ENCODE results near the gene PKN3.

Gene PKN3

DNA sequence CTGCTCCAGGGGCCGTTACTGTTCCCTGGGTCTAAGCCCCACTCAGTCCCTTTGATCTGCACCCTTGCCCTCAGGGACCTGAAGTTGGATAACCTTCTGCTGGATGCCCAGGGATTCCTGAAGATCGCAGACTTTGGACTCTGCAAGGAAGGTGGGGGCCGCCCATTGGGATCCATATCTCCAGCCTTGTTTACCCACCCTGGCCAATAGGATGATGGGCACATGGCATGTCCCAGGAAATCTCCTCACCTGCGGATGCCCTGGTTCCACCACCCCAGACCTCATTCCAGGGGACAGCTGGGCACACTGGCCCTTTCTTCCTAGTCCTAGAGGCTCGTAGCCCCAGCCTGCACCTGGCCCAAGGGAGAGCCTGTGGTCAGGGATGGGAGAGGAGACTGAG is 16.2 kb downstream of the PKN3 start:
- DNase-seq = no peak

DNA sequence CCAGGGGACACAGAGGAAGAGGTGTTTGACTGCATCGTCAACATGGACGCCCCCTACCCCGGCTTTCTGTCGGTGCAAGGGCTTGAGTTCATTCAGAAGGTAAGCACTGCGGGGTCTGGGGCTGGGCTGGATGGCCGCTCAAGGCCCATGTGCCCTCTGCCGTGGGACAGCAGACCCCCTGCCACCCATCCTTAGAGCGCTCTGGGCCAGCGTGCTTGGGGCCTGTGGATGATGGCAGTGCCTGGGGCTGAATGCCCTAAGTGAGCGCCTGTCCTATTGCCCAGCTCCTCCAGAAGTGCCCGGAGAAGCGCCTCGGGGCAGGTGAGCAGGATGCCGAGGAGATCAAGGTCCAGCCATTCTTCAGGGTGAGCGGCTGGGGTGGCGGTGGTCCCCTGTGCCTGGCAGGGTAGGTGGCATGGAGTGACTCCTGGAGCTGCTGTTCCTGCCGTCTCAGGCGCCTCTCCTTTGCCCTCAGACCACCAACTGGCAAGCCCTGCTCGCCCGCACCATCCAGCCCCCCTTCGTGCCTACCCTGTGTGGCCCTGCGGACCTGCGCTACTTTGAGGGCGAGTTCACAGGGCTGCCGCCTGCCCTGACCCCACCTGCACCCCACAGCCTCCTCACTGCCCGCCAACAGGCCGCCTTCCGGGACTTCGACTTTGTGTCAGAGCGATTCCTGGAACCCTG is 17.8 kb downstream of the PKN3 start:
- DNase-seq = no peak

DNA sequence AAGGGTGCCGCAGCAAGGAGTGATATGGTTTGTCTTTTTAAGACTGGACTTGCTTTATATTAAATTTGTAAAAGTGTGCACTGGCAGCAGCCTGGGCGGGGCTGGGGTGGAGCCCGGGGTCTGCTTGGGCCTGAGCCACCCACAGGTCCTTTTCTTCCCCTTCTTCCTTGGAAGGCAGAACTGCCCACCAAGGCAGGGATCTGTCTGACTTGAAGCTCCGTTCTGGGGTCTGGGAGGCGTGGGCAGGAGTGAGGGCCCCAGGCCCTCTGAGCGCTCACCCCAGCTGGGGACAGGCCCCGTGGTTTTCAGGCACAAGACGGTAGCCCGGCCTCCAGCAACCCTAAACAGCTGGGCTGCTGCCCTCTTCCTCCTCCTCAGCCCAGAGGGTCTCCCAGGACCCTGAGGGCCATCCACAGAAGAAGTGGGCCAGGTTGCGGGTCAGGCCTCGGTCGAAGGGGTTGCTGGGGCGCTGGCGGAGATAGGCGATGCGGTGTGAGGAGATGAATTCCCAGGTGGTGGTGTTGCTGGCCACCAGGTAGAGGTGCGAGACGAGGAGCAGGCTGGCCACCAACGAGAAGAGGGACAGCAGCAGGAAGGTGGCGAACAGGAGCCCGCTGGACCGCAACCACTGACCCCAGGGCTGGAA is 18.7 kb downstream of the PKN3 start:
- DNase-seq = no peak

DNA sequence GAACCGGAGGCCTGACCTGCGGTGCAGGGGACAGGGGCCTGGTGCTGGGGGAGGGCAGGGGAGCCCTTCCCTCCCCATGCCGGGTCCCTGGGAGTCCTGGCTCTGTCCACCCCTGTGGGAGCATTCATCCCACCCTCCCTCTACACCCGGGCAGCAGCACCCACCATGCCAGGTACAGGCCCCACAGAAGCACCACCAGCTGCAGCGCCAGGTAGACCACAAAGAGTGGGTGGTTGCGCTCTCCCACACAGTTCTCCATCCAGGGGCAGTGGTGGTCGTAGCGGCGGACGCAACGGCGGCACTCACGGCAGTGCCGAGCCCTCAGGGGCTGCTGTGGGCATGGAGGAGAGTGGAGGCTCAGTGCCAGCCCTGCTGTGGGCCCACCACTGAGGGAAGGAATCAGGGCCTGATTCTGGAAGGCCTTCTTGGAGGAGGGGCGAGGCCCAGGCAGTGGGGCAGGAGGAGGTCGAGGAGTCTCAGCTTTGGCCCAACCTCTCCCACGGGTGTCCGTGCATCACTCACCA is 19.2 kb downstream of the PKN3 start:
- no peak for DNase-seq

DNA sequence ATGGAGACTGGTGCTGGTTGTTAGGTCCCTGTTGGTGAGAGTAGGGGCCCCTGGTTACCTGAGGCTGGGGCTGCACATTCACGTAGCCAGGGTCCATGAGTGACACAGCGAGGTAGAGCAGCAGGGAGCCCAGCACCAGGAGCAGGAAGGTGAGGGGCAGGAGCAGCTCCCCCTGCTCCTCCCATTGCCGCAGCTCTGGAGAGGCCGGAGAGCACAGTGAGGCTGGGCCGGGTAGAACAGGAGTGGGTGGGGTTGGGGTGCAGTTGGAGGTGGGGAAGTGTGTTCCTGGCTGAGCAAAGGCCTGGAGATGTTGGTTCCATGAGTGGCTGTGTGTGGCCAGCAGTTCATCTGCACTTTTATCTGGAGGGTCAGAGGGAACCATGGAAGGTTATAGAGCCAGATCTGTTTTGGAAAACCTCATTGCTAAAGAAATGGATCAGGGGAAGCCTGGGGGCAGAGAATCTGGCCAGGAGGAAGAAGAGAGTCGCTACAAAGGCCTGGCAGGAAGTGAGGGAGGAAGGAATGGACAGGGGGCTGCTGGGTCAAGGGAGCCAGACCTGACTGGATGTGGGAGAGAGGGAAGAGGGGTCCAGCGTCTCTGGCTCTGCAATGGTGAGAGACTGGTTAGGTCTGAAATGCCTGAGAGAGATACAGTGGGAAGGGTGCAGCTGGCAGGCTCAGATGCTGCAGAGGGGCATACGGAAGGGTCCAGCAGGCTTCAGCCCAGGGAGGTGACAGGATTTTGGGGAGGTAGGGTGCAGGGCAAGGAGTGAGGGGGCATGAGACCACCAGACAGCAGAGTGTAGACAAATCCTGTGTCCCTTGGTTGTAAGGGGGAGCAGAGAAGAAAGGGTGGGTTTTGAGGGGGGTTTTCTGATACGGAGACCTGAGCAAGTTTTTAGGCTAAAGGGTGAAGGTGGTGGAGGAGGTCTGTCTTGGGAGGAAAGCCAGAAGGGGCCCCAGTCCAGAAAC is 20.4 kb downstream of the PKN3 start:
- no peak for DNase-seq

DNA sequence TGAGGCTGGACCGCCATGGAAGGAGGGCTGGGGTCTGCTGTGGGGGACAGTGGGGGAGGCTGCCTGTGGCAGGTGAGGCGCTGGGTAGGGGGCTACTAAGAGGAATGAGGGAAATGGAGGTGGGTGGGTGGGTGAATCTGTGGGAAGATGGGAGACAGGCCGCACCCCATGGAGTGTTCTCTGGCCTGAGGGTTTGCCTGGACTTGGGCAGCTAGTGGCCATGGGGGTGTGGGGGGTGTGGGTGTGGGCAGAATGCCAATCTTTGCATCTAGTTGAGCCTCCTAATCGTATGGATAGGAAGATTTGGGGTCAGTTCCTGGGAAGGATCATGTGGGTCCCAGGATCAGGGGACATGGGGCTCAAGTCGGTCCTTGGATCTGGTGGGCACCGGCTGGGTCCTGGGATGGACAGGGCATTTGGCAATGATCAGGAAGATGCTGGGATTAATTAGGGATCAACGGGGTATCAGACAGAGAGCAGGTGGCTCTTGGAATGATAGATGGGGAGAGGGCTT is 21.1 kb downstream of the PKN3 start:
- DNase-seq = no peak

DNA sequence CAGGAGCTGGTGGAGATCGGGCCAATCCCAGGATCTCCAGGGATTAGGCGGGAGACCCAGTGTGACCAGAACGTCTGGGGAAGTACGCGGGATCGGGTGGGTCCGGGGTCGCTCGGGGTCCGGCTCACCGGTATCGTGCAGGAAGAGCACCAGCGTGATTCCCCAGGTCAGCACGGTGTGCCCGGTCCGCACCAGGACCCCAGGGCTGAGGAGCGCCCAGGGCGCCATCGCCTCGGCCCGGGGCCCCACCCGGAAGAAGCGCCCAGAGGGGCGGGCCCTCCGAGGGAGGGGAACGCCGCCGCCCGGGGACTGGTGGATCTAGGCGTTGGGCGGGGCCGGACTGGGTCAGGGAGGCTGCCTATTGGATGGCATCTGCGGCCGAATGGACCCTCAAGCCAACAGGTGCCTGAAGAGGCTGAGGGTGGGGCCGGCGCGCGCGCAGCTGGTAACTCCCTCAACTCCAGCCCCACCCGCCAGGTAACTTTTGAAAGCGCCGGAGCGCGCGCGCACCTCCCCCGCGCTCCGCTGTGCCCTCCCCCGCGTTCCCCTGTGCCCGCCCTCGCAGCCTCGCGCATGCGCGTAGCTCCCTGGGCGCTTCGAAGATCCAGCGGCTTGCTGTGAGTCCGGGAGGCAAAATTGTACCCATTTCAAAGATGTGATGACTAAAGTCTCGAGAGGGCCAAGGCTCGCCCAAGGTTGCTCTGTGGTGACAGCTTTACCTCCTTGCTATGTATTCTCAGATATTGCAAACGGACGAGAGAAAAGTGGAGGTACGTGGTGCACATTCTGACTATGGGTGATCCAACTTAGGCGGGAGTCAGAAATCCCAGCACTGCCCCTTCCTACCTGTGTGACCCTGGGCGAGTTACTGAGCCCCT is 21.8 kb downstream of the PKN3 start, which contains the start of gene ZDHHC12:
Gene ZDHHC12, minus strand, starts transcription at position 262 of the 878 bp plus-strand sequence. Its CDS starts 34 bp downstream, at position 228.
- peak; percentile 93 for DNase-seq

DNA sequence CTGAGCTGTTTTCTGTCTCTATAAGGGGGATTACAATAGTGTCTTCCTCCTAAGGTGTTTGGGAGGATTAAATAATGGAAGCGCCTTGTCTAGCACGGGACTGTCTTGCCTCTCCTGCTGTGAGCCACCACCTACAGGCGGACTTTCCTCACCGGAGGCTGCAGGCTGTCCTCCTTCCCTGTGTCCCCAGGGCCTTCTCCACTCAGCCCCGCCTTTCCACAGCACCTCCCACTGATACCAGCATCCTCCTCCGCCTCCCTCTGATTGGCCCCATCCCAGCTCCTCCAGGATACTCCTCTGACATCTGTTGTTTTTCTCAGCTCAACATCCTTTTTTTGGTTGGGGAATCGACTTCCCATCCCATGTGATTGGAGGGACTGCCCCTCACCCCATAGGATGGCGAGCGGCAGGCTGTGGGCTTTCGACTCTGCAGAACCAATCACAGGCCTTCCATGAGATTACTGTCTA is 22.5 kb downstream of the PKN3 start:
- peak; percentile 63 for DNase-seq

DNA sequence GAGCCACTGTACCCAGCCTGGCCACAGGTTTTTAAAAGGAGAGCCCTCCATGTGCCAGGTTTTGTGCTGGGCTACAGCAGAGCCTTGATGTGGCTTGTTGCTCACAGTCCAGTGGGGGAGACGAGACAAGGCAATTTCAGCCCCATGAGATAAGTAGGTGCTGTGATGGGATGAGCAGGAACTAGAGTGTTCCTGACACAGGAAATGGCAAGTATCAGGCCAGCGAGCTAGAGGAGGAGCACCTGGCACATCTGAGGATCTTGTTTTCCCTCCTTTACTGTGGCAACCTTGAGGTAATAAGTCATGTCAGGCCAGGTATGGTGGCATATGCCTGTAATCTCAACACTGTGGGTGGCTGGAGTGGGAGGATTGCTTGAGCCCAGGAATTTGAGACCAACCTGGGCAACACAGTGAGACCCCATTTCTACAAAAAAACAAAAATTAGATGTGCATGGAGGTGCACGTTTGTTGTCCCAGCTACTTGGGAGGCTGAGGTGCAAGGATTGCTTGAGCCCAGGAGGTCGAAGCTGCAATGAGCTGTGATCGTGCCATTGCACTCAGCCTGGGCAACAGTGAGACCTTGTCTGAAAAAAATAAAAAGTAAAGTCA is 25.4 kb downstream of the PKN3 start:
- no peak for DNase-seq

DNA sequence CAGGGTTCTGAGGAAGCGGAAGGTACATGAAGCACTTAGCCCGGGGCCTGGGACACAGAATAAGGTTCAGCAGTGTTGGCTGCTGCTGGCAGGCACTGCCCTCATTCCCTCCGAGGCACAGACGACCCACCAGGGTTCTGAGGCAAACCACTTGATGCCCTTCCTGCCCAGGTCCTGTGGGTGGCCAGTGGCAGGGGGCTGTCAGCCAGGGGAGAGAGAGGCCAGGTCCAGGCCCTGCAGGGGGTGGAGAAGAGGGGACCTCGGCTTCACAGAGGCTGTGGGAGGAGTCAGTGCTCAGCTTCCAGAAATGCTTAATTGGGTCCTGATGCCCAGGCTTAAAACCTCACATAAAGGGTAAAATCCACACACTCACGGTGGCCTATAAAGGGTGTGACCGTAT is 26.0 kb downstream of the PKN3 start:
- DNase-seq = no peak

DNA sequence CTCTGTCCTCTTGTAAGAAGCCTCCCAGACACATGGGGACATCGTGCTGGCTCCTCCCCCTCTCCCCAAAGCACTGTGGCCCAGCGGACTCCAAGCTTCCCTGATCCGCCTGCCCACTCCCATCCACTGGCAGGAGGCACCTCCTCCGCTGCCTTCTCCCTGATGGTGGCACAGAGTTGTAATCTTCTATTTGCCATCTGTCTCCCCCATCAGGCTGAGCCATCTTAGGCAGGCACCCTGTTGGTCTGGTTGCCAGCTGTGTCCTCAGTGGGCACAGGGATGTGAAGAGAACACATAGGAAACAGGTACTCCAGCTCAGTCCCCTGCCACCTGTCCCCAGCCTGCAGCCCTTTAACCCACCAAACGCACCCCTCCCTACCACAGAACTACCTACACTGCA is 27.0 kb downstream of the PKN3 start:
- no peak for DNase-seq

DNA sequence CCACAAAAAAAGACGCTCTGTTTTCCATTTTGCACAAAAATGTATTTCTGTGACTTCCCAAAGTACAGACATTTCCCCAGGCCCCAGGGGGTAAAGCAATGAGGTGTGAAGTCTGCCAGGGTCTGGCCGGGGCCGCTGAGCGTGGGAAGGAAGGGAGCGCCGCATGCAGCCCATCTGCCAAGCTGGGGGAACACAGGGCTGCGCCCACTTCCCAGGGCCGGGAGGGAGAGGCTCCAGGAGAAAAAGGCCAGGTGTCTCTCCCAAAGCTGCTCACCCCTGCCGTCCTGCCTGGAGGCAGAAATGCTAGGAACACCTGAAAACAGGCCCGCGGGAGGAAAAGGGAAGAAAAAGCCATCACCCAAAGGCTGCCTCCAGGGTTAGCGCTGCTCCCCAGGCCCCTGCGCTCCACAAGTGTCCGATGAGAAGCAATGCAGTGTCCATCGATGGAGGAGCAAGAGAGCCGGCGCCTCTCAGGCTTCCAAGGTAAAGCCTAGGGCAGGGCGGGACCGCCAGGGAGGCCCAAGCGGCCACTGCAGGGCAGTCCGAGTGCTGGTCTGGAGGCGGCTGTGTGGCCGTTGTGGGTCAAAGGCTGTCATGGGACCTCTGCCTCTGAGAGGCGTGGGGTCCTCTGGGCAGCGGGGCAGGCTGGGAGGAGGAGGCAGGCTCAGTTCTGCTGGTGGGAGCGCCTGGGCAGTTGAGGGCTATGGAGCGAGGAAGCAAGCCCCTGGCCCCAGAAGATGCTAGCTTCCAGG is 27.6 kb downstream of the PKN3 start:
- DNase-seq = no peak

DNA sequence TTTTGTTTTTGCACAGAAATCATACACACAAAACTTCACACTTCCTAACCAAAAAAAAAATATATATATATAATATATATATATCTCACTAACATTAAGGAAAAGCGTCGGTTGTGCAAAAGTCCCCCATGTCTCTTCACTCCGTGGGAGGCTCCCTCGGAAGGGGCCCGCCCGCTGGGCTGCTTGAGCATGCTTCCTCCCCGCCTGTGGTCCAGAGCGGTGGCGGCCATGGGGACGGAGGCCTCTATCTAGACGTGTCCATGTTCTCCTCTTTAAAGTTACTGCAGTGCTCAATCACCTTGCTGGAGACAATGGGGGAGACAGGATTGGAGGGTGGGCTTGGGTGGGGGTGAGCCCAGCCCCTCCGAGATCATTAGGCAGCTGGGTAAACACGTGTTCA is 28.8 kb downstream of the PKN3 start:
- no peak for DNase-seq

DNA sequence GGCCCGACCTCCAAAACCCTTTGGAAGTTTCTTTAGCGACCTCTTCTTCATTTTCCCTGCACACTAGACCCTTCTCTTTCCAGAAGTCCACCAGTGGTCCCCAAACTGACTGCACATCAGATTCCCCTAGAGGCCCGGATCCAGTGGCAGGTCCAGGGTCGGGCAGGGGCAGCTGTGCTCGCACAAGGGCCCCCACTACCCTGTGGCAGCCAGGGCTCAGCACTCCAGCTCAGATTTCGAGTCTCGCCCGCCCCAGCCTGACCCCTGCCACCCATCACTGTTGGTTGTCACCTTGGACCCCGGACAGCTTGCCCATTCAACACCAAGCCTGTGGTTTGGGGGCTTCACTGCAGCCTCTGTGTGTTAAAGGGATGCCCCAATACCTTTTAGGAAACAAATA is 29.4 kb downstream of the PKN3 start:
- DNase-seq = no peak

DNA sequence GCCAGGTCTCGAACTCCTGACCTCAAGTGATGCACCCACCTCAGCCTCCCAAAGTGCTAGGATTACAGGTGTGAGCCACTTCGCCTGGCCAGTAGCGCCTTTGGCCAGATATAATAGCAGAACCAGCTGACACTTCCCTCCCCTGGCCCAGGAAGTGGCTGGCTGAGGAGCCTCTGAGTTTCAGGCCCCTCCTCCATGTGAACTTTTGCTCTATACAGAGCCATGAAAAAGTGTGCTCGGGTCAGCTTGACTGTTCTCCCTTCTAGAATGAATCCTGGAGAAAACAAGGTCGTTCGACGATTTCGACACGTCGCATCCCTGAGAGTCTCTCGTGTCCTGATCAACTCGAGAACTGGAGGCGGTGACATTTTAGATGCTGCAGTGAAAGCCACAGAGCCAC is 30.3 kb downstream of the PKN3 start:
- DNase-seq = no peak

DNA sequence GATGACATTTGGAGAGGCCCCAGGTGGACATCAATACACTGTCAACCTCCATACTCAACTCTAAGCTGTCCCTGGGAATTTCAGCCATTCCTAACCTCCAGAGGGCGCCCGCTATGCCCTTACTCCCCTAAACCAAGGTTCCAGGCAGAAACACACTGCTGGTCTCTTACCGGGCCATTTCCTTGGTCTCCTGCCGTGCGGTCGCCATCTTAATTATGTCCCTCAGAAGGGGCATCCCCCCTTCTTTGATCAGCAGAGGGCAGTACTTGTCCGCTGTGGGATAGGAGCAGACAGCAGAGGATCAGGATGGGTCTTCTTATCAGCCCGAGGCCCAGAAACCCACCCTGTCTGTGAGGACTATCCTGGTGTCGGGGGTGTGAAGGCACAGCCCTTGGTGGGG is 31.0 kb downstream of the PKN3 start:
- peak; percentile 18 for DNase-seq

DNA sequence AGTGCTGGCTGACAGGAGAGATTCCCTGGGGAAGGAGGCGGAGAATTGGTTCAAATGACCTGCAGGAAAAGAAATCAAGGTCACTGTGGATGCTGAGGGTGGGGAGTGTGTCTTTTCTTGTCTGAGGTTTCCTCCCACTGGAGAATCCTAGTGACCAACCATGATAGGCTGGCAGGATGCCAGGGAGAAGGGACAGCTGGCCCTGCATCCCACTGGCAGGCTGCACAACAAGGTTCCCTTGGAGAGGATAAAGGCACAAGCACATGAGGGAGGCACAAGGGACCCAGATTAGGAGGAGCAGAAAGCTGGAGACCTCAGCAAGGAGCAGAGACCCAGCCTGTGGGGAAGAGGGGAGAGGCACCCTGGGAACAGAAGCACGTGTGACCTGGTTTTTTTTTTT is 33.1 kb downstream of the PKN3 start:
- DNase-seq = no peak

DNA sequence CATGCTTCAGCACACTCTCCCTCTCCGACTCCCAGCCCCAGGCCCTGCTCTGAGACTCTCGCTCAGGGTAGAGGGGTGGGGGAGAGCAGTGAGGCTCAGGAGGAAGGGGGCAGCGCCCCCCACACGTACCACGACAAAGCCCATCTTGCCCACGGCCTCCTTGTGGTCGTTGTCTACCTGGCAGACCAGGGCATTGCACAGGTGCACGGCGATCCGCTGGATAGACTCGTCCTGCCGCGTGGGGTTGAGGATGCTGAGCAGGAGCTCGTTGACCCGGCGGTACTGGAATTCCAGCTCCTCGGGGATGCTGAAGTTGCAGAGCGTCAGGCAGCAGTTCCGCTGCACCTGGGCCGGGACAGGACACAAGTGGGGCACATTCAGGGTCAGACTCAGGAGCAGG is 40.1 kb downstream of the PKN3 start:
- no peak for DNase-seq

DNA sequence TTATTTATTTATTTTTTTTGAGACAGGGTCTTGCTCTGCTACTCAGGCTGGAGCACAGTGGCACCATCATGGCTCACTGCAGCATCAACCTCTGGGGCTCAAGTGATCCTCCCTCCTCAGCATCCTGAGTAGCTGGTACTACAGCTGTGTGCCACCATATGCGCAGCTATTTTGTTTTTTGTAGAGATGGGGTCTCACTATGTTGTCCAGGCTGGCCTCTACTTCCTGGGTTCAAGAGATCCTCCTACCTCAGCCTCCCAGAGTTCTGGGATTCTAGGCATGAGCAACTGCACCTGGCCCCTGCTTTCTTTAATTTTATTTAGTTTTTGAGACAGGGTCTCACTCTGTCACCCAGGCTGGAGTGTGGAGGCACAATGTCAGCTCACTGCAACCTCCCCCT is 41.1 kb downstream of the PKN3 start:
- no peak for DNase-seq

DNA sequence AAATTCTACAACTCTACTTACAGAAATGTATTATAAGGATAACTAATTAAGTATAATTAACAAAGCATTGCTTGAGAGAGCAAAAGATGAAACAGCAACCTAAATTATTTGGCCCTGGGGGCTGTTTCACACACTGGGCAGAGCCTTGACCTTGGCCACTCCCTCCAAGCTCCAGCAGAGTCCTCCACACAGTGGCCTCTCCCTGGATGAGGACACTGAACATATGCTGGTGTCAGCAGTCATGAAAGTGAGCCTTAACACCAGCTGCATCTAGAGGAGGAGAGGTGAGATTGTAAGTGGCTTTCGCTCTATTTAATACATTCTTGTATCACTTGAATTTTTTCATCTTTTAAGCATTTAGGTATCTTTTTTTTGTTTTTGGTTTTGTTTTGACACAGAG is 44.9 kb downstream of the PKN3 start:
- DNase-seq = no peak
